GM10248 (cell line): Measurements from ENCODE around the gene ZCCHC14.

Experiments
- CTCF ChIA-PET: fragments of 300-600 bp; sonication (Branson Sonifier 250); formaldehyde crosslinking; extraction: SDS; loops from one replicate; lab custom pipeline; 2021; ENCODE audit warnings: antibody characterized with exemption; lab: Yijun Ruan, JAX
- POLR2A ChIA-PET: fragments of 350-650 bp; sonication (Branson Sonifier 250); formaldehyde crosslinking; extraction: SDS; loops from one replicate; lab custom pipeline; 2020; ENCODE audit warnings: antibody characterized with exemption; lab: Yijun Ruan, JAX
- DNase-seq: peaks from one replicate; pipeline ENCODE4 v3.0.0; 2012; ENCODE audit errors: extremely low spot score
- CTCF ChIP-seq: IDR thresholded peaks from 2 replicates; pipeline ENCODE4 v1.5.1; 2012; ENCODE audit warnings: mild to moderate bottlenecking, low read depth; ENCODE audit errors: extremely low read depth, missing control alignments, control extremely low read depth

The ZCCHC14 gene

GRCh38 chr16:87441886-87442580, 50.8 kb downstream of the ZCCHC14 start:
- POLR2A ChIA-PET, result no interaction called here
- no peak for TF ChIP-seq CTCF
- no peak for DNase-seq
- CTCF ChIA-PET, result interaction anchor here (0.9 to 1.5 kb wide), 2 partner anchors 9 to 11 kb away, joined by 3 read pairs; no protein-coding TSS in a partner anchor

- CTCF ChIA-PET, result no interaction called here
- TF ChIP-seq CTCF, result no peak
- POLR2A ChIA-PET, result no interaction called here
- no peak for DNase-seq
Measured at GRCh38 chr16:87439926-87440325, 52.9 kb downstream of the ZCCHC14 start.

- DNase-seq, result no peak
- ChIA-PET CTCF (interaction anchor here (1.3 to 1.4 kb wide), 2 partner anchors 14 to 197 kb away, joined by 3 read pairs; no protein-coding TSS in a partner anchor), POLR2A (no interaction called here)
- TF ChIP-seq CTCF, result no peak
Measured at GRCh38 chr16:87438611-87438985, 54.2 kb downstream of the ZCCHC14 start.

- DNase-seq, result no peak
- POLR2A ChIA-PET, result no interaction called here
- no peak for TF ChIP-seq CTCF
Measured at GRCh38 chr16:87437911-87438610, 54.8 kb downstream of the ZCCHC14 start.

GRCh38 chr16:87437327-87437726, 55.5 kb downstream of the ZCCHC14 start:
- no peak for DNase-seq
- no peak for TF ChIP-seq CTCF
- CTCF ChIA-PET, result interaction anchor here (1.3 kb wide), 1 partner anchor 13 kb away, joined by 3 read pairs; no protein-coding TSS in a partner anchor
- POLR2A ChIA-PET, result no interaction called here

More at GRCh38 chr16:87437911-87438610, 54.8 kb downstream of the ZCCHC14 start:
- CTCF ChIA-PET, result interaction anchor here (1.3 to 1.4 kb wide), 2 partner anchors 13 to 198 kb away, joined by 3 read pairs; no protein-coding TSS in a partner anchor

GRCh38 chr16:87436225-87437172, 56.3 kb downstream of the ZCCHC14 start:
- CTCF ChIA-PET, result no interaction called here
- POLR2A ChIA-PET, result no interaction called here
- no peak for TF ChIP-seq CTCF
- DNase-seq, result no peak
